ENCODE measurements around the gene LPP.

Gene LPP

DNA sequence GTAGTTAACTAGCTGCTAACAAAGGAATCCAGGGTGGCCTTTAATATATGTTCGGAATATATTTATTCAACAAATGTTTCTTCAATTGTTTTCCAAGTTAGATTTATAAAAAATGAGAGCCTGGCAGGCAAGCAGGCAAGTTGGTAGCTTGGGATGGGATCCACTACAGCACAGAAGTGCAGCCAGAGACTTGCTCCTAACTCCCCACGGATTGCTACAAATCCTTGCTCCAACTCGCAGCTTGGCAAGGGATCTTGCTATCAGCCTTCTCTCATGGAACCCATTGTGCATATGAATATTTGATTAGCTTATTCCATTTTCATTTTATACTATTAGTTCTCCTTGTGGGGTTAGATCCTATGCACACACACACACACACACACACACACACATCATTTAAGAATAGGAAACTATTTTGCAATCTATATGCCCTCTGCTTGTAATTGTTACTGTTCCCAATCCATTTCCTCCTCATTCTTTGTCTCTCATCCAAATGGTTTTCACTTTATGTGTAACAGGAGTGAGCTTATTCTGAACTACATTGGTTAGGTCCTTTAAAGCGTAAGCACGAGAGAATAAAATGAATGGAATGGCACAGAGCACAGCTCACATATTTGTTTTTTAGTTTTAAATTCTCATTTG lies 505.6 kb downstream of the LPP start:
- DNase-seq: no peak

DNA sequence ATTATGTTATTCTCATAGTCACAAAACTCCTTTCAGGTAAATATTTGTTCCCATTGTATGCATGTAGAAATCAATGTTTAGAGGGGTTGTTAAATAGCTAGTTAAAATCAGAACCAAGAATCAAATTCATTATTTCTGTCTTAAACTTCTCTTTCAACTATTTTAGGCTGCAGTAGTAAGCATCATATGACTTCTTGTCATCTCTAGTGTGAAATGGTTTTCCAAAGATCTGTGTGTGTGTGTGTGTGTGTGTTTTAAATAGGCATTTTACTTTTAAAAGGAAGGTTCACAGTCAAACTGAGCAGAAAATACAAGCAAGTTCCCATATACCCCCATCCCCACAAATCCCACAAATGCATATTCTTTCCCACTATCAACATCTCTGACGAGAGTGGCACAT lies 506.5 kb downstream of the LPP start:
- no peak for DNase-seq

DNA sequence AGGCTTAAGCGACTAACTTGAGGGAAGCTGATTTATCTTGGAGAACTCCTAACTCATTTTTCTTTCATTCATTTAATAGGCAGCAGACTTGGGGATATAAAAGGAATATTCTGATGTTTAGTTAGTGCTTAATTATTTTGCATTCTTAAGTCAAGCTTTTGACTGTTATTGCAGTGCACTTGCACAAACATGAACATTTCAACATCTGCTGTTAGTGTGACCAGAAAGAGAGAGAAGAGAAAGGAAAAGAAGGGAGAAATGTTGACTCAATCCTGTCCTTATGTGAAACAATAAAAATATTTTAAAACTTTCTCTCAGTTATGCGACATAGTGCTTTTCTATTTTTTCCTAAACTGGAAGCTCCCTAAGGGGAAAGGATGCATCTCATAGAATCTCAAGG lies 507.8 kb downstream of the LPP start:
- DNase-seq: no peak

DNA sequence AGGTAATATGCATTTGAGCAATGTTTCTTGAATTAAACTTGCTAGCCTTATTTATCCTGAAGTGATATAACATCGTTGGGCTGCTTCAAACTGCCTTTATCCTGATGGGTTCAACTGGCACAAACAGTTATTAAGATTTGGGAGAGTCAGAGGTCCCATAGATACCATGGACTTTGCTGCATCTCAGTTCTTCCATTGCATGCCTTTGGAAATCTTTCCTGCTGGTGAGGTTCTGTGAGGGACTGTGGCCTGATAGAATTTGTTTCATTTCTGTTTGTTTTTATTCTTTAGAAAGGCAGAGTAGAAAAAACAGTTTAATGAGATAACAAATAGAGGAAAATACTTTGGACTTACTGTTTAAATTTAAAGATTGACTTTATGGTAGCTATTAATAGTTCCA lies 508.3 kb downstream of the LPP start:
- no peak for DNase-seq

DNA sequence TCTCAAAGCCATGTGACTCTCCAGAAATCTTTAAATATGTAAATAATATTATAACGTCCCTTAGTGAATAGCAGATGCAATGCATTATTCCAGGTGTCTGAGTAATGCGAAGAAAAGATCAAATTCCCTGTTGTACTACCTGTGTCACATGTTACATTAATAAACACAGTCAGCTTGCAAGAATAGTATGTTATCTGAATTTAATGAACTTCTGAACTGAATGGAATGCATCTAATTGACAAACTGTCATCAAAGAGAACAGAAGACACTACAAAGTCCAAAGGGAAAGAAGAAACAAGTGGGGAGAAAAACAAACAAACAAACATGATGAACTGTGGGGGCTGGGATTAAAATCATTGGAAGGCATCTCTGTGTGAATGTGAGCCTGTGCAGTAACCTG lies 508.8 kb downstream of the LPP start:
- DNase-seq: no peak

DNA sequence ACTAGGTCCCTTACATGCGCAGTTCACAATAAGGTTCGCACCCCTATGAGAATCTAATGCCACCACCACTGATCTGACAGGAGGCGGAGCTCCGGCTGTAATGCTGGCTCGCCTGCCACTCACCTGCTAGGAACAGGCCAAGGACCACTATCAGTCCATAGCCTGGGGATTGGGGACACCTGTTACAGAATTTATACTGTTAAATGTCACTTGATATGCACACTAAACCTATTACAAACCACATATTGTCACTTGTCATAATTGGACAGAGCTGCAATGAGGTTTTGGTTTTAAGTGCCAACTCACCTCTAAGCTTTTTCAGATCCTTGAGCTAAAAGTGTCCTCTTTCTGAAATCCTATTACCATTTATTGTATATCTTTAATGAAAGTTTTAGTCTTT lies 509.9 kb downstream of the LPP start:
- no peak for DNase-seq

DNA sequence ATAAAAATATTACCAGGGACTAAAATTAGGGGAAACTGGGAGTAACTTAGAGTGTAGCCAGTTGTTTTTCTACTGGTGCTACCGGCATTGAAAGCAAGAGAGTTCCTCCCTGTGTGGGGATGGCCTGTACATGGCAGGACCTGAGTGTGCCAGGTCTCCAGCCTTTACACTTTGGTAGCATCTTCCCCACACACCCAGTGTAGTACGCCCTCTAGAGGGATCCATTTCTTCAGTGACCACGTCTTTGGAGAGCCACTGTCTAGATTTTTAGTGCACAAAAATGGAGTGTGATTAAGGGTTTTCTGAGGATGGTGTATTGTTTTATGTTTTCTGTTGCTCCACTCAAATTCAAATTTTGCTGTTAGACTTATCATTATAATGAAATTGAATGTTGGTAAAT lies 510.8 kb downstream of the LPP start:
- DNase-seq: peak in 1 of 5 experiments; percentile 41

DNA sequence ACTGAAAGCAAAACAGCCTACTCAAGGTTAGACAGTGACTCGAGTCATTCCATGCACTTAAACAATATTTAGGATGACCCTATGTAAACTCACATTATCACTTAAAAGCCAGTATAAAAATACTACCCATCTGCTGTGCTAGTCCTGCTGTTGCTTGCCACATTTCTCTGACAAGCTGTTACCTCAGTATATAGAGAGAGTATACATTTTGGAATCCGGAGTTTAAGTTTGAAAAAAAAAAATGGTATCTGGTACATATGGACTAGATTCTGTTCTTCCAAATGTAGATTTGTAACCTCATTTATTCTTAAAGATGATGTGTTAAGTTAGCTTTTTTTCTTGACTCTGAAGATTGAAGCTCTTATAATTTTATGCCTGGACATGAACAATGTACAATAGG lies 514.0 kb downstream of the LPP start:
- DNase-seq: no peak

DNA sequence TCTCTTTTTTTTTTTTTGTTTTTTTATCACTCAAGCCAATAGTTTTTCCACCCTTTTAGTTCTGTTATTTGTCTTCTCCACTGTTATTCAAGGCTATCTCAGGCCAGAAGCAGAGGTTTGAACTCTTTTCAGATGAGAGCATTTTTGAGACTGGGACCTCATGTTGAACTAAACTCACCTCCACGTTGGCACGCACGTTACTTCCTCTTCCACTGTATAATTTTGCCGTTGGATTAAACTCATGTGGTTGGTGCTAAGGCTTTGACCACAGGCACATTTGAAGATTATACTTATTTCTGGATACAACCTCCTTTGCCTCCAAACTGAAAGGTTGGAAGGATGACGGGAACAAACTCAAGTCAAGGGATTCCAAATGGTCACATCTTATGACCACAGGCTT lies 516.5 kb downstream of the LPP start:
- no peak for DNase-seq

DNA sequence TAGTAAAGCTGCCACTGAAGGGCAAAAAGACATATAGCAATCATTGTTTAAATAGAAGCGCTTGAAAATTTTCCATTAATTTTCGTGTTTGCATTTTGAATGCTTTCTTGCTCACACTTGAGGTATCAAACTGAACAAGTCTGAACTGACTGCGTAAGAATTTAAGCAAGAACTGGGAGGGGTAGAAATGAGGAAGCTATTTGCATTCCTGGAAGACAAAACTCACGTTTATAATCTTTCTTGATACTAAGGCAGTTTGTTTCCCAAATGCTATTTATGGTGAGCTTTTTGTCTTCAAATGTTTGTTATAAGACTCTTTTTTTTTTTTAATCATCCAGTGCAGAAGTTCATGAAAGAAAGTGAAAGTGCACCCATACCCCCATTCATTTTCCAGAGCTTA lies 518.0 kb downstream of the LPP start:
- DNase-seq: no peak

DNA sequence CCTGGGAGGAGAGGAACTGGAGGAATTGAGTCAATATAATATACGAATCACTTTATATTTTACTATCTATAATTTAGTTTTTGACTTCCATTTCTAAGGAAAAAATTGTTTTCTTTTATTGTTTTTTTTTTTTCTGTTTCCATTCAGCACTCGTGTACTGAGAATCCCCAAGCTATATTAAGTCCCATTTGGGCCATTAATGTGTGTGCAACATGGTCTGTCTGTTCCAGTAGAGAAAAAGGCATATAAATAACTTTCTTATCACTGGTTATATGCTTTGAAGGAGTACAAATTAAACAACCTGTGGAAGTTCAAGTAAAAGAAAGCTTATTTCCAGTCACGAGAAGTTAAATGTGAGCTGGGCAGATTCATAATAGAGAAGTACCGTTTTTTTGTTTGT lies 518.9 kb downstream of the LPP start:
- no peak for DNase-seq

DNA sequence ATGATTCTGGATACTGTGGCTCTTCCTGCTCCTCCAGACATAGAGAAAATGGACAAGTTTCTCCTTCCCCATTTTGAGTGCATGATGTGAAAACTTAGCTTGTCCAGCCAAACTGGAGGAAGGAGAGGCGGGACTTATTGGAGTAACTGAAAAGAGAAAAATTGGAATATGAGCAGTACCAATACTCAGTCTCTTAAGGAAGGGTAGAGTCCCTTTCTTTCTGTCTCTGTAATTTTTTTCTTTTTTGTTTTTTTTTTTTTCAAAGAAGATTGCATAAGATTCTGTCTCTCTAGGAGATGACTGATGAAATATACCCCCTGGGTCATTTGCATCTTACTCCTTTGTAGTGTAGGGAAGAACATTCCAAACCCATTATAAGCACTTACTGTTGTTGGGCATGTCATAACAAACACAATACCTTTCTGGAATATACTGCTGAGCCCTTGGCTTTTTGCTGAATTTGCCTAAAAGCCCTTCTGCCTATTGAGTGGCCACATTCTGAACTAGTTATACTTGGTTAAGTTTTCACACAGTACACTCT lies 519.8 kb downstream of the LPP start:
- no peak for DNase-seq

DNA sequence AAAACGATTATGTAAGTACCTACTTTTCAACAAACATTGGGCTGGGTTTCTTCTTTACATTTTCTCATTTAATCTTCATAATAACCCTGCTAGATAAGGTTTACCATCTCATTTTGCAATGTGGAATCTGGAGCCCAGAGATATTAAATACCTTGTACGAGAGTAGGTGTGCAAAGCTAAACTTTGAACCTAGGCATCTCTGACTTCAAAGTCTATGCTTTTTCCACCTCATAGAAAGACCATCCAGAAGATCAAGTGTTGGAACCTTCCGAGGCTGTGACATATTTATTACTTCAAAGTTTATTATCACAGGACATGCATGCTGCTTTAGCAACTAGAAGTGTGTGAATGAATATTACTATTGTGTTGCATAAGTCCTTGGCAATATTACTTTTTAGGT lies 520.6 kb downstream of the LPP start:
- DNase-seq: no peak

DNA sequence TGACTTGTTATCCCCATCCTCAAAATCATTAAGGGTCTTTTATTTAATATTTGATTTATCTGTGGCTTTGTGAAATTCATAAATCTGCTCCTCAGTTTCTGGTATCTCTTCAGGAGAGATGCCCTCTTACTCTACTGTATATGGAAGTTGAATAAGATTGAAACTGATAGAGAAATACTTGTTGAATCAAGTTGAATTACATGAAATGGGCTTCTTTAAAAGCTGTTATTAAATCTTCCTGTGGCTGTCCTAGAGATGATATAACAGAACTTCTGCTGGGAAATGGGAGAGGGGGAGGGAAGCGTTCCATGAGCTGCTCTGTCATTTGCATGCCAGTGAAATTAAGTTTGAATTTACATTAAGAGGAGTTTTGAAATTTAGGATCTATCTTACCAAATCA lies 523.4 kb downstream of the LPP start:
- no peak for DNase-seq

DNA sequence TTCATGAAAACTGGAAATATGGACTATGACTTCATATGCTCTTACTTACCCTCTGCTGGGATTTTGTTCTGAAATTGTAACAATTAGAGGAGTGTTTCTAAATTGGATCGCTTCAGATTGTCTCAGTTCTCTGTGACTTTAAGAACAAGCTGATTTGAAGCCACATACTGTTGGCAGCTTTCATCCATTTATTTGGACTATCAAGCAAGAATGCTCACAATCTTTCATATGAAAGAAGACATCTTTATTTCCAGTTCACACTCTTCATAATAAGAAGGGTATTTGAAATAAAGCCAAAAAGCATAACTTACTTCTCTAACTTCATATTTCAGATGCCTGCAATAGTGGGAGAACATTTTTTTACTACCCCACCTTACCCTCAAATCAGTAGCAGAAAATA lies 526.2 kb downstream of the LPP start:
- DNase-seq: no peak

DNA sequence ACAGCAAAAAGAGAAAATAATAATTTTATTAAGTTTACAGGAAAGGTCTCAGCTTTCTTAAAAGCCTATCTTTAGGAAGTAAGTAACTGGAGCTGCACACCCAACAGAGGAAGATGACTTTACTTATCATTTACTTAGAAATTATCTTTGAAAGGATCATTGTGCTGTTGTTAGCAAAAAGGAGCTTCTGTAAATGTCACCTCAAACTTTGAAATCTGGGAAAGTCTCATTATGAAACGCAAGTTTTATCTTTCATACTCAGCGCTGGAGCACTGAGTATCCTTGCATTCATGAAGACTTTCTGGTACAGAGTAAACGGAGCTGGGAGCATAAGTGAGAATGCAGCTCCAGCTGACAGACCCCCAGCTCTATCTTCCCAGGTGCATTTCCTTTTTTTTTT lies 526.6 kb downstream of the LPP start:
- DNase-seq: no peak

DNA sequence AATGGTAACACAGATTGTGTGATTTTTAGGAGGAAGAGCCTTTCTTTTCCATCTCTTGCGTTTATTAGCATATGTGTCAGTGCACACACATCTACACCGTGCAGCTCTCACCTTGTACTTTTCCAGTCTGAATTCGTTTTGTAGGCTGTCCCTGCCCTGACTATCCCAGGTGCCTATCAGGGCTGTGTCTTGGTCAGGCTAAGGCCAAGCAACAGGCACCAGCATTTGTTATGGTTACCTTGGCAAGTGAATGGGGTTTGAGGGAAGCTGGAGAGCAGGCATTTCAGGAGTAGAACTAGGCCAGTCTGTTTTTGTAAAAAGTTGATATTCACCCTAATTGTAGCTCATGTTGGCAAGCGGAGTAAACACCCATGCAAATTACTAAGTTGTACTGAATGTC lies 528.4 kb downstream of the LPP start:
- DNase-seq: no peak

DNA sequence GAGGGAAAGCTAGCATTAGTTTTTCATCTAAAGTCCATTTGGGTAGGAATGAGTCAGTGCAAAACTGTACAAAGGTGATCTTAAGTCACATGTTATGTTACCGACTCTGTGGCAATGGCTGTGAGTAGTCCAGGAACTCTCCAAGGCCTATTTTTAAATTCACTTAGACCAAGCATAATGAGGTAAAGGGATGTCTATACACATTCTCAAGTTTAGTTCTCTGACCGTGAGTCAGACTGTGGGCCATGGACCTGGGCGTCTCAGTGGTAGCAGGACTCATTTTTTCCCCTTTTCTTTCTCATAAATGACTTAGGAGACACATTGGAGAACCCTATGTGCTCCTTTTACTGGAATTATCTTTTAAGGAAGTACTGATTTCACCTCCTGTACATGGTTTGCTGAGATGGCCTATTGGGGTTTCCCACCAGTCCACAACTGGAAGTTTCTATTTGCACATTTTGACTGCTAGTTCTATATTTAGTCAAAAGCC lies 529.1 kb downstream of the LPP start:
- DNase-seq: no peak

DNA sequence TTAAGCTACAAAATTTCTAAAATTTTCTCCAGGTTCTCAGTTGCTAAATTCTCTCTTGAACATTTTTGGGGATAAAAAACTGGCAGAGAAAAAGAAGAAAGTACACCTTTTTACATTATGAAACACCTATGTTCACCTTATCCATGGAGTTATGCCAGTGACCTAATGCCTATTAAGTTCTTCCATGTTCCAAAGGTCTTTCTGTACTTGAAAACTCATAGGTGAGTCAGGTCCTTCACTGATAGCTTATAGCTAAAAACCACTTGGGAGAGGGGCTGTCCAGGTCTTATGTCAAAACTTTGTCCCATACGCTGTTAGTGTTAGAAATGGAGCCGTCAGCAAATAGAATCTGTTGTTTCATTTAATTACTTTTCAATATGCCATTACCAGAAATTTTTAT lies 530.3 kb downstream of the LPP start:
- no peak for DNase-seq

DNA sequence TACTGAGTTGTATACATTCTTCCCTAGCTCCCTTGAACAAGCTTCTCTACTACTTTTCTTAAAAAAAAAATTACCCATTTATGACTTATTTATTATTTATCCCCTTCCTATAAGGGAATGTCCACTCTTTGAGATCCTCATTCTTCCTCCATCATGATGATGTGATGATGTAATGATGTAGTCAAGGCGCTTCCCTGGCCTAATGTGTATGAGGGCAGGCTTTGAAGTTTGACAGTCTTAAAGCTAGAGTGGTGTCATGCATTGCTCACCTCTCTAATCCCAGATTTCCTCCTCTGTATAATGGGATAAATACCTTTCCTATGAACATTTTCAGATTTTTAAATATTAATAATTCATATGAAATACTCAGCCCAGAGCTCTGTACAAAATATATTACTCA lies 531.8 kb downstream of the LPP start:
- no peak for DNase-seq

DNA sequence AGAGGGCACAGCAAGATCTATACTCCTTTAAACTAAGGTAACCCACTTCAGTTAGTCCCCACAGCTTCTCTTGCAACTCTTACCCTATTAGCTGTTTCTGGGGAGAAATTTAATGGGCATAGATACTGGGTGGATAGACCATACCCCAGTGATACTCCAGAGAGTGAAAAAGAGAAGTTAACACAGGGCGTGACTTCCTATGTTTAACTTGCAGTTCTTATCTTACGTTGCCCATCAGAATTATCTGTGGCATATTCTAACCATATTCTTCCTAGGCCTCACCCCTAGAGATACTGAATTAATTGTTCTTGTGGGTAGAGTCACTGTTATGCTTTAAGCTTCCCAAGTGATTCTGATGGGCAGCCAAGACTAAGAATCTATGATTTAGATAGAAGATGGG lies 532.4 kb downstream of the LPP start:
- peak in 1 of 5 experiments; percentile 62 for DNase-seq

DNA sequence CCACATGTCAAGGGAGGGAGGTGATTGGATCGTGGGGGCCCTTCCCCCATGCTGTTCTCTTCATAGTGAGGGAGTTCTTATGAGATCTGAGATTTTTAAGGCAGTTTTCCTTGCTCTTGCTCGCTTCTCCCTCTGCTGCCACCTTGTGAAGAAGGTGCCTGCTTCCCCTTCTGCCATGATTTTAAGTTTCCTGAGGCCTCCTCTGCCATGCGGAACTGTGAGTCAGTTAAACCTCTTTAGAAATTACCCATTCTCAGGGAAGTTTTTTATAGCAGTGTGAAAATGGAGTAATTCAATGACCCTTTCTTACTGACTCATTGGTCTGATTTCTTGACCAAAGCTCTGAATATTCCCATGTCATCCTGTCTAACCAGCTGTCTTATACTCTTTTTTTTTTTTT lies 533.4 kb downstream of the LPP start:
- no peak for DNase-seq

DNA sequence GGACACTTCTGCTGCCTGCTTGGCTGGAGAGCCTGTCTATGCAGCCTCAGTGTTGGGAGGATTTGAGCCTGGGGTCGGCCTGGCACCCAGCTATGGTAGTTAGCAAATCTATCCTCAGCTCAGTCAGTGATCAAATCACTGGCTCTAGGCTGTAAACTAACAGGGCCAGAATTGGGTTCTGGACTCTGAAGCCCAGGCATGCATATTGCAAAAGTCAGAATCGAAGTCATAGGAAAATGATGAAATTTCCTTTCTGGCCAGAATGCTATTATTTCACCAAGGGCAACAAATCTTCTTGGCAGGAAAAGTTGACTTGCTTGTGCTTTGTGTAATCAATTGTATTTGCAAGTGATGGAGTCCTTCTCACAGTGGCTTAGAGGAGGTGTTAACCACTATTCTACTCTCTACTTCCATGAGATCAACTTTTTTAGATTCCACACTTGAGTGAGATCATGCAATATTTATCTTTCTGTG lies 535.2 kb downstream of the LPP start:
- peak in 1 of 5 experiments; percentile 22 for DNase-seq

DNA sequence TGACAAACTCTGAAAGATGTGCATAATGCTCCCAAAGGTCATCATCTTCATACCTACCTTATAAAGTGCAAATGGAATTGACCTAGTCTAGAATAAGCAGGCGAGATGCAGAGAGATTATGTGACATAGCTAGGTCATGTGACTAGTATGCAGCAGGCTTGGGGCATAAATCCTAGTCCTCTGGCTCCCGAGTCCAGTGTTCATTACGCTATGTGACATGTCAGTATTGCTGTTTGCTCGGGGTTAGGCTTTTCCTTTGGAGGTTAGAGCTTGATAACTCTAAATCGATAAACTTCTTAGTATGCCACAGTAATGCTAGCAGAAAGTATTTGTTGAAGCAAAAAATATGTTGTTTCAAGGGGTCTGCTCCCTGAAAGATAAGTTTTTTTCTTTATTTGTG lies 536.1 kb downstream of the LPP start:
- no peak for DNase-seq

DNA sequence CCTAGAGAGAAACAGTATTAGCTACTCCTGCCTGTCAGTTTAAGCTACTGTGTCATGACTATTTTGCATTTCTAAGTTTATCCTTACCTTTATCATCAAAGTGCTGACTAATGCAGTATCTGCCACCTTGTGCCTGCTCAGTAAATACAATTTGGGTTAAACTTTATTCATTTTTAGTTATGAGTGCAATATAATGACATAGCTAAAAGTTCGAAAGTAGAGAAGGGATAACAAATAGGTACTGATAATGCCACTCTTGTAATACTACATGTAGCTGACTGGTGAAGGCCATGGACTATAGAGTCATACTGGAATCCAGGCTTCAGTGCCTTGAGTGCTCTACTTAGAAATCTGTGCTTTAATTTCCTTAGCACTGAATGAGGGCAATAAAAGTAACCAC lies 537.0 kb downstream of the LPP start:
- no peak for DNase-seq

Measured in T-helper 2 cell (primary cell).